COLO668 (cell line): ENCODE results near the gene LEMD2.
A peak's percentile ranks its signal among the peaks of the same experiment; 100 is the strongest.

Source experiments
- DNase-seq: peaks from one replicate; lab custom pipeline; 2025; ENCODE audit not compliant: unreplicated experiment; lab: John Stamatoyannopoulos, UW

The LEMD2 gene

DNA sequence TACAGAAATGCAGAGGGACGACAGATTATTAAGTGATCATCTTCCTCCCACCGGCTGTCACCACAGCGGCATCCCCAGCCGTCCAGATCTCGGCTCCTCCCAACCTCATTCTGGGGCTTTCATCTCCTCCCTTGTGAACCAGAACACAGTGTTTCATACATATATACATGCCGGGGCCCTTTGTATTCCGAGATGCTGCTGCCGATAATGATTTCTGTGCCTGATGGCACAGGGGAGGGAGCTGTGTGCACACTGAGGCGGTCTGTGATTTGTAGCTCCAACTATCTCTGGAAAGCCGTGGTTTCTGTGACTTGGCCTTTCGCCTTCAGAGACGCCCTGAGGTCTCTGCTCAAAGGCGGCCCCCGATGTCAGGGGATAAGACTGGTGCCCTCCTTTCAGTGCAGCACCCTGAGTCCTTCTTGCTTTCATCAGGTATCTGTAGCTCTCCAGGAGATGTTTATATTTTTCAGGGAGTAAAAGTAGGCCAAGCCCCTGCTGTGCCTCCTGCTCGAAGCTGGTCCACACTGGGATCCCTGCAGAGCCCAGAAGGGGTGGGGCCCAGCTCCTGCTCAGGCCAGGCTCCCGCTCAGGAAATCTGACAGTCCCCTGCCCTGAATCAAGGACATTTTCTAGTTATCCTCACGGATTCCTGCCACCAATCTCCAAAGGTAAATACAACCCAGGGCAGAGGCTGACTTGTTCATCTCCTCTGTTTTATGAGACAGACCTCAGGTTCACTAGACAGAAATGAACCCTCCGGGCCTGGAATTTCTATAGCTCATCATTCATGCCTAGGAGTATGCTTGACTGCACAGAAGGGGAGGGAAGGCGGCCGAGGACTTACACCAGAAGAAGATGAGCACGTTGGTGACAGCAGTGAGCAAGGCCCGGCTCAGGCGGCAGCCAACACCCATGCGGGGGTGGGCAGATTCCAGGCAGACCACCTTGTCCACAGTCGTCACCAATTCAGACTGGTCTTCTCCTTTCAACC lies 11.2 kb downstream of the LEMD2 start:
- DNase-seq = no peak

DNA sequence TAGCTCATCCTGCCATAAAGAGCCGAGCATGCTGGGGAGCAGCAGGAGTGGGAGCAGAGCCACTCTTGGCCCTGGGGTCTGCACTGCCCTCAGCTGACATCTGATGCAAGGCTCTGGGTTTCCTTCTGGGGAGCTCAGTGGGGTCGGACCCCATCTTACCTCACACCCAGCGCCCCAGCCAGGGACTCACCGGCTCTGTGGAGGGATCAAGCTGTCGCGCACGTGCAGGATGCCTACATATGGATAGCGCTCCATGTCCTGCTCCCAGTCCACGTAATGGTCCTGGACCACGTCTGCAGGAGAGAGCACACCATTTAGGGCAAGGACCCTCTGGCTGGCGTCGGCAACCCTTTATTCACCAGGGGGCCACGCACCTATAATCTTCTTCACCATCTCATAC lies 12.2 kb downstream of the LEMD2 start:
- no peak for DNase-seq

GRCh38 chr6:33776186-33776585 lies 12.7 kb downstream of the LEMD2 start:
- DNase-seq = no peak

DNA sequence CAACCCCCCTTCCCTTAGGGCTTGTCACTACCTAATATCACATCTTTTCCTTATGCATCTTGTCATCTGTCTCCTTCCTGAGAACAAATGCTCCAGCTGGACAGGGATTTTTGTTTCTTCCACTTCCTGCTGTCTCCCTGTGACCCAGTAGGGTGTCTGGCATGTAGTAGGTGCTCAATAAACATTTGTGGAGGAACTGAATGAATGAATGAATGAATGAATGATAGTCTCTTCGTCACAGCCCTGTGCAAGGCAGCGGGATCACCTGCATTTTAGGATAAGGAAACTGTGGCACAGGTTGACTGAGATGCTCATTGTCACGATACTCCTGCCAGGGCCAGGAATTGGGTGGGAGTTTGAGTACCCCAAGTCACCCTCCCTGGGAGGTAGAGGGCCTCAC lies 14.2 kb downstream of the LEMD2 start:
- DNase-seq = no peak

GRCh38 chr6:33772902-33773472 lies 15.9 kb downstream of the LEMD2 start:
- DNase-seq = no peak

DNA sequence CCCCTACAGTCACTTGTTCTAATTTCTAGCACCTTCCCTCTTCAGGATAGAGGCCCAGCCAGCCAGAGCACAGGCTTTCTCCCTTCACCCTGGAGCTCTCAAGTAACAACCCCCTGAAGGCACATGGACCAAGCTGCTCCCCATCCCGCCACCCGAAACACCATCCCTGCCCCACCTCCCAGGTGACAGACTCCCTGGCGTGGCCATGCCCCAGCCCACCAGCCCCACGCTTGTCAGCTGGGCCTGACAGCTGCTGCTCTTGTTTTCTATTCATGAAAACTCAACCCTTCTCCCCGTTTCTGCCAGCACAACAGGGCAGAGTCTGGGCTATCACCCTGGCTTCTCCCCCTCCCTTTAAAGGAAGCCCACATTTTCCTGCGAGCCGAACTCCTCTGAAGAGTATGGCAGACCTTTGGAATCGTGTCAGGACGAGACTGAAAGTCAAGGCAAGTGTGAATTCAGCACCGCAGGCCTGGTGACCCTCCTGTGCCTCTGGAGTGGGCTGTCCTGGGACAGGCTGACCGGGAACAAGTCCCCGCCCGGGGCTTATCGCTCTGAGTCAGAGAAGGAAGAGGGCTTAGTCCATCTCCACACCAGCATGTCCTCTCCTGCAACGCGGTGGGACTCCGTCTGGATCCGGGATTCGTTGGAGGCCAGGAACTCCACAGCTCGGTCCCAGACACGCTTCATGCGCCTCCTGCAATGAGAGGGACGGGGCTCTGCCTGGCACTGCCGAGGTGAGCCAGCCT lies 16.7 kb downstream of the LEMD2 start:
- no peak for DNase-seq

DNA sequence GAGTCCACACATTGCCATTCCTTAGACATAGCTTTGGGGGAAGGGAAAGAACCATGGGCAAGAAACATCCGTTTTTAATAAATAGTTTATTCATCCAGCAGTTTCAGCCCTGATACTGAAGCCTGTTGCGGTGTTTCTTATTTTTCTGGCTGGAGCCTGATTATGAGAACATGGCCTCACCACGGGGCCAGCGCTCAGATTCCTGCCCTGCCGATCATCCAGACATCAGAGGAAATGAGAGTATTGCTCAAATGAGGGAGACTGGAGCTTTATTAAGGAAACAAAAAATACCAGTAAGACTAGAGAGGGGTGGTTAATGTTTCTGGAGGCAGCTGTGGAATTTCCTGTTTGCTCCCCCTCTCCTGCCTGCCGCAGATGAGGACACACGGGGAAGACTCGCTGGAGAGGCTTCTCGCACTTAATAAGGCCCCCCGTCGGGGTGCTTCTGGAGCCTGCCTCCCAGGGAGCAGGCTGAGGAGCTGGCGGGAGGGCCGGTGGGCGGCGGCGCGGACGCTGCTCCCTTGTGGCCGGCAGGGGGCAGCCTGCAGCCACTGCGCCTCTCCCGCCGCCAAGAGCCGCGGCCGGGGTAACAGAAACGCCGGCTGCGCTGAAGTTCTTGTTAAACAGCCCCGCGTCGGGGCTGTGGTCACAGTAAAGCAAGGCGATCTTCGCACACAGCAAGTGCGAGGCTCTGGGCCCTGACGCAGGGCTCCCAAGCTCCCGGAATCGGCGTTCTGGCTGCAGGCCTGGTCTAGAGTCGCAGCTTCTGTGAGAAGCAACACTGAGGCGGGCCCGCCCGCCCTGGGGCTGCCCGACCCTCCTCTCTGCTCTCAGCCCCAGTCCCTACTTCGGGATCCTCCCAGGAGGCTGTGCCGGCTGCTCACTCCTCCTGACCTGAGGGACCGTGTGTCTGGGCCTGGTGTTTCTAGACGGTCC lies 17.5 kb downstream of the LEMD2 start:
- DNase-seq = peak; percentile 80

- DNase-seq = no peak
Measured at GRCh38 chr6:33770833-33771145, 18.1 kb downstream of the LEMD2 start.

GRCh38 chr6:33770124-33770832 lies 18.7 kb downstream of the LEMD2 start:
- no peak for DNase-seq

- no peak for DNase-seq
Measured at GRCh38 chr6:33769248-33769821, 19.6 kb downstream of the LEMD2 start.

GRCh38 chr6:33768644-33769120 lies 20.2 kb downstream of the LEMD2 start:
- peak; percentile 66 for DNase-seq

- DNase-seq = no peak
Measured at GRCh38 chr6:33766921-33767907, 21.7 kb downstream of the LEMD2 start.

DNA sequence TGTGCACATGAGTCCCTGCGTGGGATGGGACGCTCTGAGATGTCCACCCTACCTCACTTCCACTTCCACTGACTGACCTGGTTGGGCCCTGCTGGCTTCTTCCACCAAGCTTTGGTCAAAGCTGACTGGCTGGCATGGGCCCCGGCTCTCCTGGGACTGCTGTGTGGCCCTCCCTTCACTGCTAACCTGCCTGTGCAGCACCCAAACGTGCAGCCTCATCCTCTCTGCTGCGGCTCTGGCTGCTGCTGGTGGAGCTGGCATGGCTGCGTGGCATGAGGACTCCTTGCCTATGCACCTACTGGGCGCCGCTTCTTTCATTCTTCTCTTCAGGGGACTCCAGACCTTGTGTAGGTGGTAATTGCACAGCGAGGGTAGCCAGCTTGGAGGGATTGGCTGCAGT lies 23.6 kb downstream of the LEMD2 start:
- DNase-seq = no peak

- no peak for DNase-seq
Measured at GRCh38 chr6:33764036-33764435, 24.9 kb downstream of the LEMD2 start.

- DNase-seq = no peak
Measured at GRCh38 chr6:33763483-33763882, 25.4 kb downstream of the LEMD2 start.

GRCh38 chr6:33762713-33763112 lies 26.2 kb downstream of the LEMD2 start:
- no peak for DNase-seq

GRCh38 chr6:33761922-33762629 lies 26.9 kb downstream of the LEMD2 start:
- peak; percentile 73 for DNase-seq

DNA sequence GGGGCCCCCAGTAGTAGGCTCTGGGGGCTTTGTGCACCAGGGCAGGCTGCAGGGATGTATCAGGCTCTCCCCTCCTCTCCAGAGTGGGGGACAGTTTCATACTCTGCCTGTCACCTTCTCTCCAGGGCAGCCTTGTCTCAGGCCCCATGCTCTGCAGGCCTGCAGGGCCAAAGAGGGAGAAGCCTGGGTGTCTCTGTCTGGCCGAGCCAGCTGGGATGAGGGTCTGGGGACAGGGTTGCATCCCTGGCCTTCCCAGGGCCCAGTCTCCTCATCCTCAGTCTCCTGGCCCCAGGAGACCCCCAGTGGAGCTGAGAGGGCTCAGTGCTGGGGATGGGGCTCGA lies 27.4 kb downstream of the LEMD2 start:
- DNase-seq = no peak
